GM10248 (cell line): ENCODE results near the gene DCAF10.

Experiments
- CTCF ChIA-PET: fragments of 300-600 bp; sonication (Branson Sonifier 250); formaldehyde crosslinking; extraction: SDS; loops from one replicate; lab custom pipeline; 2021; ENCODE audit warnings: antibody characterized with exemption; lab: Yijun Ruan, JAX
- POLR2A ChIA-PET: fragments of 350-650 bp; sonication (Branson Sonifier 250); formaldehyde crosslinking; extraction: SDS; loops from one replicate; lab custom pipeline; 2020; ENCODE audit warnings: antibody characterized with exemption; lab: Yijun Ruan, JAX
- DNase-seq: peaks from one replicate; pipeline ENCODE4 v3.0.0; 2012; ENCODE audit errors: extremely low spot score
- CTCF ChIP-seq: IDR thresholded peaks from 2 replicates; pipeline ENCODE4 v1.5.1; 2012; ENCODE audit warnings: mild to moderate bottlenecking, low read depth; ENCODE audit errors: extremely low read depth, missing control alignments, control extremely low read depth

The DCAF10 gene

GRCh38 chr9:37776328-37776727 is 24.3 kb upstream of the DCAF10 start:
- POLR2A ChIA-PET, result no interaction called here
- no peak for DNase-seq
- no peak for TF ChIP-seq CTCF
- CTCF ChIA-PET, result interaction anchor here (0.9 kb wide), 1 partner anchor 8 kb away, joined by 3 read pairs; the partner anchor contains the start of gene EXOSC3

- no peak for DNase-seq
- TF ChIP-seq CTCF, result no peak
- ChIA-PET CTCF (no interaction called here), POLR2A (interaction anchor here (0.7 kb wide), 1 partner anchor 406 kb away, joined by 4 read pairs; no protein-coding TSS in a partner anchor)
These were observed 22.1 kb upstream of the DCAF10 start for GRCh38 chr9:37778534-37778933.

GRCh38 chr9:37784291-37784615 is 16.3 kb upstream of the DCAF10 start:
- ChIA-PET CTCF (interaction anchor here (0.9 to 1.8 kb wide), 6 partner anchors 9 to 75 kb away, joined by 3 to 4 read pairs (median 3); no protein-coding TSS in a partner anchor), POLR2A (no interaction called here)
- TF ChIP-seq CTCF, result no peak
- no peak for DNase-seq

GRCh38 chr9:37784616-37785483 is 15.7 kb upstream of the DCAF10 start, which contains the start of gene EXOSC3:
TSS of gene EXOSC3 (minus strand) at chr9:37785064. CDS start at chr9:37785044, 20 bp downstream.
- peak; percentile 89 for DNase-seq
- ChIA-PET POLR2A (interaction anchor here (1.0 to 1.1 kb wide), 2 partner anchors 13 to 16 kb away, joined by 3 read pairs; no protein-coding TSS in a partner anchor), CTCF (interaction anchor here (0.8 to 1.8 kb wide), 14 partner anchors 8 to 371 kb away, joined by 3 to 6 read pairs (median 3); partner anchors contain the start of gene DCAF10)
- no peak for TF ChIP-seq CTCF

- DNase-seq, result no peak
- CTCF ChIA-PET, result interaction anchor here (1.0 kb wide), 1 partner anchor 10 kb away, joined by 3 read pairs; no protein-coding TSS in a partner anchor
- POLR2A ChIA-PET, result no interaction called here
These were observed 13.5 kb upstream of the DCAF10 start for GRCh38 chr9:37787059-37787458.

More at GRCh38 chr9:37787059-37787458, 13.5 kb upstream of the DCAF10 start:
- no peak for TF ChIP-seq CTCF
